Vagina (tissue), 2 donors: ENCODE results near the gene RALBP1. TPM values are rescaled to one million over a fixed set of nuclear protein-coding genes. Genes with fewer than 3 reads are reported as not detected.

ENCODE experiments used
- DNase-seq, 2 donors: peaks; one replicate each; pipeline ENCODE4 v3.0.0-alpha.2; 2017; ENCODE audit errors: extremely low spot score in 2 of 2
- H3K27ac ChIP-seq: fragments of 200-600 bp; sonication (generic); one replicate; pipeline ENCODE4 v1.5.1; 2019
- H3K27me3 ChIP-seq: fragments of 200-600 bp; sonication (generic); one replicate; pipeline ENCODE4 v1.5.1; 2019
- H3K36me3 ChIP-seq, 2 donors: fragments of 200-600 bp; sonication (generic); one replicate each; pipeline ENCODE4 v1.5.1; 2017 to 2019
- H3K4me1 ChIP-seq: fragments of 200-600 bp; sonication (generic); one replicate; pipeline ENCODE4 v1.5.1; 2019
- H3K4me3 ChIP-seq, 2 donors: fragments of 200-600 bp; sonication (generic); 1 replicate in 1 of 2; 2 replicates in 1 of 2; pipeline ENCODE4 v1.5.1; 2016 to 2019
- H3K9me3 ChIP-seq: fragments of 200-600 bp; sonication (generic); one replicate; pipeline ENCODE4 v1.5.1; 2019
- POLR2A ChIP-seq, 2 donors: fragments of 450-650 bp; IDR thresholded peaks; one replicate each; pipeline ENCODE4 v1.6.1; 2017; ENCODE audit warnings: antibody characterized with exemption in 2 of 2, mild to moderate bottlenecking in 2 of 2, moderate library complexity in 2 of 2
- POLR2AphosphoS5 ChIP-seq, 2 donors: sonication (generic); formaldehyde crosslinking; IDR thresholded peaks; one replicate each; pipeline ENCODE4 v1.9.0; 2017; ENCODE audit warnings: antibody characterized with exemption in 2 of 2, mild to moderate bottlenecking in 2 of 2, low read depth in 1 of 2; ENCODE audit not compliant: insufficient read depth in 1 of 2
- intact Hi-C: fragments of 100-400 bp; cut with DNase I; formaldehyde crosslinking; loops from one replicate; pipeline ENCODE4 v1.15.1; 2023
- total RNA-seq: library from RNA; depleted of rRNA; stranded (reverse); fragments of >200 nt; gene quantifications from one replicate; pipeline ENCODE4 v1.2.3, GENCODE V29; 2016
- TF ChIP-seq, protein P1 (sequence below), 3 experiments: fragments of 450-650 bp in 2 of 3; fragments of 200-600 bp in 1 of 3; sonication (generic) in 1 of 3; IDR thresholded peaks; one replicate each; pipeline ENCODE4 v1.5.1; 2017 to 2019; ENCODE audit warnings: antibody characterized with exemption in 3 of 3, mild to moderate bottlenecking in 2 of 3, moderate library complexity in 2 of 3

RALBP1 gene
- total RNA-seq, 1 donor from 2014 or later: 65.6 TPM

DNA sequence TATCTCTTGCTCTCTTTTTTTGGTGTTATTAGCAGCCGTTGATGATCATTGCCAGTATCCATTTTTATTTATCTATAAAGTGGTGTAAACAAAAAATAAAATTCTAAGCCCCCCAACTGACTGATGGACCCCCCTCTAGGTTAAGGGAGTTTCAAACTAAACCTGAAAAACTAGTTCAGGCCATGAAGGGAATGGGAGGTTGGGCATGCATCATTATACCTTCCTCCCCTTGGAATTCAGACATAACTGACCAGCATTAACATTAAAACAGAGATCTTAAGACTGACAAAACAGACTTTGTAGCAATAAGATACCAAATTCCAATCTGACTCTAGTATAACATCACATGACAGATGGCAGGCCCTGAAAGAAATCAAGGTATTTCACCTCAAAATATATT, 20.2 kb downstream of the RALBP1 start:
- Histone ChIP-seq H3K36me3 (no peaks in the 10 kb centered on the region), H3K4me1 (peaks cover 19% of the 10 kb centered on the region)

DNA sequence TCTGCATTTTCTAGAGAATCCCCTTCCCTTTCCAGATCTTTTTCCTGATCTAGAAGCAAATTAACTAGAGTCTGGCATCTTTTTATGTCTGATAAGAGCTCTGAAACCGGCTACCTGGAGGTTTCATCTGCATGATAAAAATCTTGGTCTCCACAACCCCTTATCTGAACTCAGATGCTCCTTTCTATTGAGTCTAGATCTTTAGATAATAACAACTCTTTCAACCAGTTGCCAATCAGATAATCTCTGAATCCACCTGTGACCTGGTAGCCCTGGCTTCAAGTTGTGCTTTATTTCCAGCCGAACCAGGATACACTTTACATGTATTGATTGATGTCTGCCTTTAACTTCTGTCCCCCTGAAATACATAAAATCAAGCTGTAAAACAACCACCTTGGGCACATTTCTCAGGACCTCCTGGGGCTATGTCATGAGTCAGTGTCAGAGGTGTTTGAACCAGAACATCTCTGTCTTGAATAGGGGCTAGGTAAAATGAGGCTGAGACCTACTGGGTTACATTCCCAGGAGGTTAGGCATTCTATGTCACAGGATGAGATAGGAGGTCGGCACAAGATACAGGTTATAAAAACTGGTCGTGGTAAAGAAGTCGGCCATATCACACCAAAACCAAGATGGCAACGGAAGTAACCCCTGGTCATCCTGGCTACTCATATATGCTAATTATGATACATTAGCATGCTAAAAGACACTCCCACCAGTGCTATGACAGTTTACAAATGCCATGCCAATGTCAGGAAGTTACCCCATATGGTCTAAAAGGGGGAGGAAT, 20.8 kb downstream of the RALBP1 start:
- Histone ChIP-seq H3K36me3 (no peaks in the 10 kb centered on the region), H3K4me1 (peaks cover 19% of the 10 kb centered on the region), H3K27ac (no peak overlapping the region), H3K4me3 (no peak overlapping the region), H3K9me3 (no peaks in the 10 kb centered on the region), H3K27me3 (no peaks in the 10 kb centered on the region)
- TF ChIP-seq POLR2A (IDR thresholded peaks at IDR 0.05) (no peak), POLR2AphosphoS5 (IDR thresholded peaks at IDR 0.05; ENCODE audit: insufficient read depth in 1 of 2, low read depth in 1 of 2) (no peak)
- TF ChIP-seq, protein P1, sequence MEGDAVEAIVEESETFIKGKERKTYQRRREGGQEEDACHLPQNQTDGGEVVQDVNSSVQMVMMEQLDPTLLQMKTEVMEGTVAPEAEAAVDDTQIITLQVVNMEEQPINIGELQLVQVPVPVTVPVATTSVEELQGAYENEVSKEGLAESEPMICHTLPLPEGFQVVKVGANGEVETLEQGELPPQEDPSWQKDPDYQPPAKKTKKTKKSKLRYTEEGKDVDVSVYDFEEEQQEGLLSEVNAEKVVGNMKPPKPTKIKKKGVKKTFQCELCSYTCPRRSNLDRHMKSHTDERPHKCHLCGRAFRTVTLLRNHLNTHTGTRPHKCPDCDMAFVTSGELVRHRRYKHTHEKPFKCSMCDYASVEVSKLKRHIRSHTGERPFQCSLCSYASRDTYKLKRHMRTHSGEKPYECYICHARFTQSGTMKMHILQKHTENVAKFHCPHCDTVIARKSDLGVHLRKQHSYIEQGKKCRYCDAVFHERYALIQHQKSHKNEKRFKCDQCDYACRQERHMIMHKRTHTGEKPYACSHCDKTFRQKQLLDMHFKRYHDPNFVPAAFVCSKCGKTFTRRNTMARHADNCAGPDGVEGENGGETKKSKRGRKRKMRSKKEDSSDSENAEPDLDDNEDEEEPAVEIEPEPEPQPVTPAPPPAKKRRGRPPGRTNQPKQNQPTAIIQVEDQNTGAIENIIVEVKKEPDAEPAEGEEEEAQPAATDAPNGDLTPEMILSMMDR (IDR thresholded peaks at IDR 0.05): no peak
- no peak for DNase-seq
- intact Hi-C loops: no loop called here

More for the DNA sequence above, 20.2 kb downstream of the RALBP1 start:
- TF ChIP-seq POLR2A (IDR thresholded peaks at IDR 0.05) (no peak), POLR2AphosphoS5 (IDR thresholded peaks at IDR 0.05; ENCODE audit: insufficient read depth in 1 of 2, low read depth in 1 of 2) (no peak)
- TF ChIP-seq, protein P1 (IDR thresholded peaks at IDR 0.05): no peak
- no peaks in the 10 kb centered on the region for H3K9me3 ChIP-seq
- no peak overlapping the region for H3K4me3 ChIP-seq
- intact Hi-C loops: no loop called here
- H3K27ac ChIP-seq: no peak overlapping the region
- DNase-seq: no peak
- no peaks in the 10 kb centered on the region for H3K27me3 ChIP-seq

DNA sequence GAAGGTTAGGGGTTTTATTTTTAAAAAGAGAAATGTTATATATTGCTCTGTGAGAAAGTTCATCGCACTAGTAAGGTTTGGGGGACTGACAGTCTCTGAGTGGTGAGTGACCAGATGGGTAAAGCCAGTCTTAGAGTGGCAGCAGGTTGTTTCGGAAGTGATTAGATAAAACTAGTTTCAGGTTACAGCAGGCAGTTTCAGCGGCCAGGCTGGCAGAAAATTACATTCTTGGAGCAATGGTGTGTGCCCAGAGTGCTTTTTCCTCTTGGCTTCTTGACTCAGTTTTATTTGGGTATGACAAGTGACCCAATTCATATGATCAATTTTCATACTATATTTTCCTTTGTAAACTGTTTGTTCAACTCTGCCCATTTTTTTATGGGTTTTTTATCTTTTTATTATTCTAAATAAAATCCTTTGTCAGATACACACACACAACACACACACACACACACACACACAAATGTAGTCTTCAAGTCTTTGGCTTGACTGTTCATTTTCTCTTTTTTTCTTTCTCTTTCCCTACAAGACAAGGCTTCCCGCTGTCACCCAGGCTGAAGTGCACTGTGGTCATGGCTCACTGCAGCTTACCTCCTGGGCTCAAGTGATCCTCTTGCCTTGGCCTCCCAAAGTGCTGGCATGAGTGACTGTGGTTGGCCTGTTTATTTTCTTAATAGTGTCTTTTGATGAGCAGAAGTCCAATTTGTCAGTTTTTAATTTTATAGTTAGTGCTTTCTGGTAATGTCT, 30.9 kb downstream of the RALBP1 start:
- no peaks in the 10 kb centered on the region for H3K36me3 ChIP-seq
- H3K4me1 ChIP-seq: peaks cover 27% of the 10 kb centered on the region
- H3K27me3 ChIP-seq: no peaks in the 10 kb centered on the region
- no peak overlapping the region for H3K27ac ChIP-seq
- intact Hi-C loops: no loop called here
- no peak for DNase-seq
- H3K9me3 ChIP-seq: peaks cover 7% of the 10 kb centered on the region
- H3K4me3 ChIP-seq: no peak overlapping the region
- TF ChIP-seq POLR2A (IDR thresholded peaks at IDR 0.05): no peak
- TF ChIP-seq POLR2AphosphoS5 (IDR thresholded peaks at IDR 0.05; ENCODE audit: insufficient read depth in 1 of 2, low read depth in 1 of 2): no peak

DNA sequence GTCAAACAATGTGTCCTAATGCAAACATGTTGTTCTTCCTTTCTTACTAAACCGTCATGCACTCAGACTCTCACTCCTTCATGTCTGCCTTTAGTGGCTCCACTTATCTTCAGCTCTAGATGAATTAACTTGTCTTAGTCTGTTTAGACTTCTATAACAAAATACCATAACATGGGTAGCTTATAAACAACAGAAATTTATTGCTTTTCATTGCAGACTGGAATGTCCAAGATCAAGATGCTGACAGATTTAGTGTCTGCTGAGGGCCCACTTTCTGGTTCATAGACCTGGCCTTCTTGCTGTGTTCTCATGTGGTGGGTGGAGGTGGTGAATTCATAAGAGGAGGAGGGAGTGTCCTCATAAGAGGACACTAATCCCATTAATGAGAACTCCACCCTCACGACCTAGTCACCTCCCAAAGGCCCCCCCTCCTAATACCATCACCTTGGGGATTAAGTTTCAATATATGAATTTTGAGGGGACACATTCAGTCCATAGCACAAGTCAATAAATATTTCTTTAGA, 32.3 kb downstream of the RALBP1 start:
- Histone ChIP-seq H3K4me3 (no peak overlapping the region), H3K27me3 (no peaks in the 10 kb centered on the region), H3K4me1 (peaks cover 27% of the 10 kb centered on the region), H3K9me3 (peaks cover 4% of the 10 kb centered on the region), H3K36me3 (no peaks in the 10 kb centered on the region), H3K27ac (no peak overlapping the region)
- no peak for DNase-seq
- no peak for TF ChIP-seq POLR2AphosphoS5 (IDR thresholded peaks at IDR 0.05; ENCODE audit: insufficient read depth in 1 of 2, low read depth in 1 of 2)
- TF ChIP-seq, protein P1 (IDR thresholded peaks at IDR 0.05): no peak
- no peak for TF ChIP-seq POLR2A (IDR thresholded peaks at IDR 0.05)
- intact Hi-C loops: no loop called here

DNA sequence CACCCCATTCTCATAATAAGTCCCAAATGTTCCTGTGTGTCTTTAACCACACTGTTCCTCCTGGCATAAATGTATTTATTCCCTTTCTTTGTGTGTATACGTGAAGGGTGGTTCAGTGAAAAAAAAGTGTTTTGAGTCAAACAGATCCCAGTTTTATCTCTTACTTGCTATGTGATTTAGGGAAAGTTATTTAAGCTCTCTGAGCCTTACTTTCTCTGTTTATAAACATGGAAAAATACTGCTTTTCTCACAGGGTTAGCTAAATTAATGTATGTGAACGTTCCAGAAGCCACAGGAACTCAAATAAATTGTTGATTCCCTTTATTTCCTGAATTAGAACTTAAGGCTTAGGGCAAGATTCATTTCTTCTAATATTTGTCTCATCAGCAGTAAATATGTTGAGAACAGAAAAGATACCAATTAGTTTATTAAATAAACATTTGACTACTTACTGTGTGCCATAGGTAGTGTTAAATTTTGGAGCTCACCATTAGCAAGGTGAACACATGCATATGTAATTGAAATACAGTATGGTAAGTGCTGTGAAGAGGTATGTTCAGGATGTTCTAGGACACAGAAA, 33.2 kb downstream of the RALBP1 start:
- H3K27ac ChIP-seq: no peak overlapping the region
- no peak for DNase-seq
- peaks cover 0 to 6% of the 10 kb centered on the region in 2 donors for H3K36me3 ChIP-seq
- peaks cover 27% of the 10 kb centered on the region for H3K4me1 ChIP-seq
- no peak overlapping the region for H3K4me3 ChIP-seq
- intact Hi-C loops: no loop called here
- H3K27me3 ChIP-seq: no peaks in the 10 kb centered on the region
- TF ChIP-seq POLR2AphosphoS5 (IDR thresholded peaks at IDR 0.05; ENCODE audit: insufficient read depth in 1 of 2, low read depth in 1 of 2) (no peak), POLR2A (IDR thresholded peaks at IDR 0.05) (no peak)
- TF ChIP-seq, protein P1 (IDR thresholded peaks at IDR 0.05): no peak
- no peaks in the 10 kb centered on the region for H3K9me3 ChIP-seq
